HepG2 (cell line): ENCODE results near the gene MUC21. TPM values are rescaled to one million over a fixed set of nuclear protein-coding genes. Genes with fewer than 3 reads are reported as not detected.
"Not testable (repeated sequence)": the region's sequence is repeated elsewhere in the genome, so short reads cannot be mapped to it uniquely, and the experiment has no call there.

ENCODE experiments used
- ATAC-seq: fragments of 200-7000 bp; cut with Tn5 transposase; 3 replicates; pipeline ENCODE4 v1.9.1; 2020; ENCODE audit warnings: mild to moderate bottlenecking, moderate library complexity
- BruUV-seq: library from RNA; stranded (reverse); fragments of 400-500 nt; replicated peaks from 2 replicates; lab custom pipeline; 2021; lab: Mats Ljungman, UMichigan
- CTCF ChIA-PET: fragments of 300-600 bp; formaldehyde crosslinking; extraction: SDS; loops from one replicate; lab custom pipeline; 2021; ENCODE audit warnings: low total read pairs, inconsistent platforms, low intra/inter-chr PET ratio; lab: Yijun Ruan, JAX
- POLR2A ChIA-PET: fragments of 350-600 bp; sonication (Branson Sonifier 250); formaldehyde crosslinking; loops from one replicate; lab custom pipeline; 2020; ENCODE audit warnings: antibody characterized with exemption, inconsistent platforms; lab: Yijun Ruan, JAX
- DNase-seq: peaks from one replicate; pipeline ENCODE4 v3.0.0-alpha.2; 2015; ENCODE audit warnings: low spot score
- FAIRE-seq: peaks from 3 replicates; lab custom pipeline; 2011; peaks lifted over from hg19 to GRCh38; lab: Jason Lieb, UNC
- H2AFZ ChIP-seq: one replicate; pipeline ENCODE4 v1.6.1; 2011; ENCODE audit warnings: low read length, inconsistent platforms
- H3K27ac ChIP-seq: fragments of 300-600 bp; 3 replicates; pipeline ENCODE4 v1.8.0; 2011; ENCODE audit warnings: mixed run types, mild to moderate bottlenecking, mixed read lengths, low read length, inconsistent platforms; ENCODE audit not compliant: insufficient read depth; ENCODE audit errors: extremely low read length
- H3K27me3 ChIP-seq, 2 experiments: fragments of 200-600 bp in 1 of 2; 2 replicates in 1 of 2; 3 replicates in 1 of 2; pipeline versions ENCODE4 v1.6.0 to v1.8.0; 2011; ENCODE audit warnings: low read length in 2 of 2, mild to moderate bottlenecking in 2 of 2, moderate library complexity in 2 of 2, inconsistent platforms in 1 of 2; ENCODE audit not compliant: insufficient read depth in 2 of 2, control insufficient read depth in 1 of 2
- H3K36me3 ChIP-seq, 2 experiments: fragments of 200-600 bp in 1 of 2; replicated peaks in 1 of 2; 2 replicates in 1 of 2; 3 replicates in 1 of 2; pipeline versions ENCODE4 v1.5.1 to v1.8.0; 2011; ENCODE audit warnings: low read length in 2 of 2, inconsistent platforms in 1 of 2; ENCODE audit not compliant: insufficient read depth in 2 of 2, control insufficient read depth in 1 of 2
- H3K4me1 ChIP-seq: 2 replicates; pipeline ENCODE4 v1.5.1; 2012; ENCODE audit warnings: low read length, inconsistent platforms; ENCODE audit not compliant: insufficient read depth
- H3K4me2 ChIP-seq: 2 replicates; pipeline ENCODE4 v1.6.0; 2011; ENCODE audit warnings: low read depth, low read length, inconsistent platforms
- H3K4me3 ChIP-seq, 3 experiments: fragments of 200-600 bp in 1 of 3; sonication (generic), shearing (Covaris generic) in 1 of 3; replicated peaks in 1 of 3; 2 replicates each; pipeline ENCODE4 v1.5.1; 2011 to 2016; ENCODE audit warnings: low read length in 3 of 3, inconsistent platforms in 2 of 3, low read depth in 2 of 3, mild to moderate bottlenecking in 2 of 3, control low read depth in 1 of 3, mixed read lengths in 1 of 3; ENCODE audit not compliant: insufficient read depth in 1 of 3
- H3K79me2 ChIP-seq: one replicate; pipeline ENCODE4 v1.6.1; 2011; ENCODE audit warnings: low read length, inconsistent platforms; ENCODE audit not compliant: insufficient read depth
- H3K9ac ChIP-seq: 2 replicates; pipeline ENCODE4 v1.6.0; 2011; ENCODE audit warnings: mild to moderate bottlenecking, low read depth, low read length, inconsistent platforms; ENCODE audit not compliant: insufficient read depth
- H3K9me3 ChIP-seq: 2 replicates; pipeline ENCODE4 v1.5.1; 2012; ENCODE audit warnings: mild to moderate bottlenecking, low read length
- H4K20me1 ChIP-seq: 2 replicates; pipeline ENCODE4 v1.6.0; 2011; ENCODE audit warnings: inconsistent platforms, mild to moderate bottlenecking, low read length, moderate library complexity; ENCODE audit not compliant: insufficient read depth
- E2F2 ChIP-seq: sonication (generic); formaldehyde crosslinking; IDR thresholded peaks from 2 replicates; pipeline ENCODE4 v1.4.0; 2020; ENCODE audit warnings: missing genetic modification reagents, borderline replicate concordance
- FOSL1 ChIP-seq: sonication (generic); formaldehyde crosslinking; IDR thresholded peaks from 2 replicates; pipeline ENCODE4 v1.9.0; 2021; ENCODE audit warnings: missing genetic modification reagents, borderline replicate concordance
- SIN3A ChIP-seq: IDR thresholded peaks from 2 replicates; pipeline ENCODE4 v1.6.1; 2011; ENCODE audit warnings: low read depth, mild to moderate bottlenecking, control low read depth, low read length, borderline replicate concordance
- TAF1 ChIP-seq: sonication (generic); formaldehyde crosslinking; IDR thresholded peaks from 2 replicates; pipeline ENCODE4 v1.4.0; 2020; ENCODE audit warnings: missing genetic modification reagents
- ZNF296 ChIP-seq: sonication (generic); formaldehyde crosslinking; conservative IDR thresholded peaks from 2 replicates; pipeline ENCODE4 v1.5.0; 2020; ENCODE audit warnings: mild to moderate bottlenecking, missing genetic modification reagents
- ZNF598 ChIP-seq: sonication (generic); formaldehyde crosslinking; IDR thresholded peaks from 2 replicates; pipeline ENCODE4 v1.5.1; 2020; ENCODE audit warnings: mild to moderate bottlenecking, missing genetic modification reagents, borderline replicate concordance
- WGBS: methylation state at CpG from one replicate; pipeline ENCODE4 v1.1.6; 2017; ENCODE audit warnings: low lambda C conversion rate; 5-methylcytosine and 5-hydroxymethylcytosine counted together
- in situ Hi-C: cut with HindIII; loops from 2 replicates; pipeline ENCODE4 v1.10.0; 2017; ENCODE audit warnings: low pct_unique_long_range_greater_than_20kb; ENCODE audit not compliant: extremely low pct_ligation_motif_present
- intact Hi-C: fragments of 100-400 bp; cut with micrococcal nuclease; formaldehyde crosslinking; loops from one replicate; pipeline ENCODE4 v1.10.0; 2022; ENCODE audit not compliant: unreplicated experiment
- polyA plus RNA-seq, 8 experiments: library from polyadenylated mRNA; depleted of rRNA in 3 of 8; stranded (reverse) in 7 of 8; unstranded in 1 of 8; fragments of >200 nt; fragmentation: Illumina TruSeq in 4 of 8; extraction: Trizol in 4 of 8; gene quantifications; 2 replicates each; pipeline versions ENCODE4 v1.2.1 to v1.2.3, GENCODE V29; 2011 to 2016; ENCODE audit warnings: low read depth in 4 of 8, missing spikeins in 1 of 8, mixed read lengths in 1 of 8; ENCODE audit not compliant: insufficient read depth in 1 of 8
- total RNA-seq, 5 experiments: library from RNA; depleted of rRNA; stranded (reverse); fragments of >200 nt; fragmentation: Illumina TruSeq; extraction: Trizol; gene quantifications; 2 replicates each; pipeline ENCODE4 v1.2.3, GENCODE V29; 2016; ENCODE audit warnings: low read depth in 1 of 5

MUC21 gene
- total and polyA plus RNA-seq, 2 of the 13 experiments (the other 11 are each of a cell fraction or from before 2014, with no cell fraction given), result not detected

- Histone ChIP-seq H3K9me3 (no peaks in the 10 kb centered on the region), H3K36me3 (no peaks in the 10 kb centered on the region), H3K9ac (no peak overlapping the region), H3K4me1 (no peaks in the 10 kb centered on the region), H3K79me2 (no peaks in the 10 kb centered on the region), H4K20me1 (no peaks in the 10 kb centered on the region), H3K4me2 (no peak overlapping the region), H3K27me3 (no peaks in the 10 kb centered on the region), H2AFZ (no peak overlapping the region), H3K27ac (no peak overlapping the region), H3K4me3 (no peak overlapping the region)
- TF ChIP-seq FOSL1 (CRISPR knock-in tag), result no peak
- no peak for TF ChIP-seq ZNF598 (CRISPR knock-in tag)
- no peak for TF ChIP-seq SIN3A
- TF ChIP-seq TAF1 (CRISPR knock-in tag), result no peak
- TF ChIP-seq E2F2, result no peak
- no peak for TF ChIP-seq ZNF296
- no TSS peak for BruUV-seq
- DNase-seq, result no peak
- in situ Hi-C loops (no loop called here), intact Hi-C loops (no loop called here)
- no peak for FAIRE-seq
- WGBS, result 29% methylated on average over 5 of the region's 5 CpGs
- ChIA-PET POLR2A (no interaction called here), CTCF (no interaction called here)
- no peak for ATAC-seq
Measured at GRCh38 chr6:30998785-30999184, 15.3 kb downstream of the MUC21 start.

- H3K4me3 ChIP-seq, H2AFZ ChIP-seq, CTCF ChIA-PET, H3K36me3 ChIP-seq, H3K79me2 ChIP-seq, DNase-seq, H3K4me2 ChIP-seq, H3K4me1 ChIP-seq, intact Hi-C loops, H3K9ac ChIP-seq, H3K27ac ChIP-seq, BruUV-seq, ATAC-seq, H4K20me1 ChIP-seq, H3K27me3 ChIP-seq, in situ Hi-C loops, POLR2A ChIA-PET, H3K9me3 ChIP-seq, FAIRE-seq: not testable (repeated sequence)
- WGBS, result 61% methylated on average over 11 of the region's 39 CpGs
Measured at GRCh38 chr6:31000067-31000860, 16.7 kb downstream of the MUC21 start.
